HG02852 (cell line): ENCODE measurements around the gene ABCC9.
"Not testable (repeated sequence)": the region's sequence is repeated elsewhere in the genome, so short reads cannot be mapped to it uniquely, and the experiment has no call there.

Experiments
- ATAC-seq: cut with Tn5 transposase; IDR thresholded peaks from one replicate; pipeline ENCODE4 v1.9.1; 2021; ENCODE audit warnings: mild to moderate bottlenecking, moderate library complexity; ENCODE audit not compliant: unreplicated experiment

Gene ABCC9

GRCh38 chr12:21938879-21939278 lies 2.3 kb downstream of the ABCC9 start:
- ATAC-seq, result no peak

GRCh38 chr12:21934173-21934572 lies 7.1 kb downstream of the ABCC9 start:
- no peak for ATAC-seq

GRCh38 chr12:21933656-21934055 lies 7.6 kb downstream of the ABCC9 start:
- no peak for ATAC-seq

- not testable (repeated sequence) for ATAC-seq
Observed at GRCh38 chr12:21929972-21930371, 11.3 kb downstream of the ABCC9 start.

GRCh38 chr12:21925296-21925913 lies 15.8 kb downstream of the ABCC9 start:
- ATAC-seq, result no peak

- ATAC-seq, result no peak
Observed at GRCh38 chr12:21921436-21921835, 19.8 kb downstream of the ABCC9 start.

- ATAC-seq, result no peak
Observed at GRCh38 chr12:21918456-21918855, 22.8 kb downstream of the ABCC9 start.

GRCh38 chr12:21913823-21914222 lies 27.4 kb downstream of the ABCC9 start:
- ATAC-seq, result no peak

- ATAC-seq, result no peak
Observed at GRCh38 chr12:21912318-21912717, 28.9 kb downstream of the ABCC9 start.

- ATAC-seq, result no peak
Observed at GRCh38 chr12:21911832-21912231, 29.4 kb downstream of the ABCC9 start.

GRCh38 chr12:21910657-21911056 lies 30.6 kb downstream of the ABCC9 start:
- ATAC-seq, result no peak

GRCh38 chr12:21907948-21908837 lies 33.0 kb downstream of the ABCC9 start:
- ATAC-seq, result no peak

- ATAC-seq, result no peak
Observed at GRCh38 chr12:21906919-21907493, 34.2 kb downstream of the ABCC9 start.

- not testable (repeated sequence) for ATAC-seq
Observed at GRCh38 chr12:21899532-21899931, 41.7 kb downstream of the ABCC9 start.

GRCh38 chr12:21895651-21896050 lies 45.6 kb downstream of the ABCC9 start:
- ATAC-seq, result no peak

- ATAC-seq, result no peak
Observed at GRCh38 chr12:21894792-21895595, 46.2 kb downstream of the ABCC9 start.

GRCh38 chr12:21893924-21894323 lies 47.3 kb downstream of the ABCC9 start:
- ATAC-seq, result no peak

- no peak for ATAC-seq
Observed at GRCh38 chr12:21892341-21892740, 48.9 kb downstream of the ABCC9 start.

- no peak for ATAC-seq
Observed at GRCh38 chr12:21891751-21892217, 49.4 kb downstream of the ABCC9 start.

- ATAC-seq, result no peak
Observed at GRCh38 chr12:21888276-21888863, 52.9 kb downstream of the ABCC9 start.

- ATAC-seq, result no peak
Observed at GRCh38 chr12:21884936-21885335, 56.3 kb downstream of the ABCC9 start.
